Activated CD8-positive, alpha-beta T cell treated with anti-CD3 and anti-CD28 coated beads, Interleukin-2, amount 10 ng/mL, durations not matched to agents 7 days and 5 days (primary cell): ENCODE measurements around the gene CLIC3. TPM values are rescaled to one million over a fixed set of nuclear protein-coding genes. Genes with fewer than 3 reads are reported as not detected.

ENCODE experiments used
- ATAC-seq: fragments of 150-1000 bp; cut with Tn5 transposase; one replicate; pipeline ENCODE4 v1.10.0; 2021; ENCODE audit warnings: moderate library complexity
- CTCF ChIA-PET: fragments of 350-600 bp; sonication (Branson Sonifier 250); formaldehyde crosslinking; loops from one replicate; lab custom pipeline; 2021; ENCODE audit warnings: antibody characterized with exemption; lab: Charles Lee
- POLR2A ChIA-PET: fragments of 350-600 bp; sonication (Branson Sonifier 250); formaldehyde crosslinking; loops from one replicate; lab custom pipeline; 2021; ENCODE audit warnings: antibody characterized with exemption; lab: Charles Lee
- DNase-seq: peaks from one replicate; pipeline ENCODE4 v3.0.0-alpha.2; 2020
- H3K27ac Mint-ChIP-seq: one replicate; pipeline ENCODE4 v1.8.0; 2021; ENCODE audit warnings: mild to moderate bottlenecking, mixed read lengths
- H3K27me3 Mint-ChIP-seq: one replicate; pipeline ENCODE4 v1.8.0; 2021; ENCODE audit warnings: low read depth, mixed read lengths
- H3K36me3 Mint-ChIP-seq: one replicate; pipeline ENCODE4 v1.8.0; 2021; ENCODE audit warnings: low read depth, mixed read lengths
- H3K4me1 Mint-ChIP-seq: one replicate; pipeline ENCODE4 v1.8.0; 2021; ENCODE audit warnings: low read depth, mixed read lengths
- H3K4me3 Mint-ChIP-seq: one replicate; pipeline ENCODE4 v1.8.0; 2021; ENCODE audit warnings: mild to moderate bottlenecking, mixed read lengths
- H3K9me3 Mint-ChIP-seq: one replicate; pipeline ENCODE4 v1.8.0; 2022; ENCODE audit warnings: mixed read lengths; ENCODE audit not compliant: insufficient read depth
- total RNA-seq, 2 experiments: library from RNA; stranded (reverse); gene quantifications; one replicate each; pipeline ENCODE4 v1.2.3, GENCODE V29; 2021

The CLIC3 gene
- total RNA-seq, result 1 to 10 TPM; 3.6 to 4.8 TPM

DNA sequence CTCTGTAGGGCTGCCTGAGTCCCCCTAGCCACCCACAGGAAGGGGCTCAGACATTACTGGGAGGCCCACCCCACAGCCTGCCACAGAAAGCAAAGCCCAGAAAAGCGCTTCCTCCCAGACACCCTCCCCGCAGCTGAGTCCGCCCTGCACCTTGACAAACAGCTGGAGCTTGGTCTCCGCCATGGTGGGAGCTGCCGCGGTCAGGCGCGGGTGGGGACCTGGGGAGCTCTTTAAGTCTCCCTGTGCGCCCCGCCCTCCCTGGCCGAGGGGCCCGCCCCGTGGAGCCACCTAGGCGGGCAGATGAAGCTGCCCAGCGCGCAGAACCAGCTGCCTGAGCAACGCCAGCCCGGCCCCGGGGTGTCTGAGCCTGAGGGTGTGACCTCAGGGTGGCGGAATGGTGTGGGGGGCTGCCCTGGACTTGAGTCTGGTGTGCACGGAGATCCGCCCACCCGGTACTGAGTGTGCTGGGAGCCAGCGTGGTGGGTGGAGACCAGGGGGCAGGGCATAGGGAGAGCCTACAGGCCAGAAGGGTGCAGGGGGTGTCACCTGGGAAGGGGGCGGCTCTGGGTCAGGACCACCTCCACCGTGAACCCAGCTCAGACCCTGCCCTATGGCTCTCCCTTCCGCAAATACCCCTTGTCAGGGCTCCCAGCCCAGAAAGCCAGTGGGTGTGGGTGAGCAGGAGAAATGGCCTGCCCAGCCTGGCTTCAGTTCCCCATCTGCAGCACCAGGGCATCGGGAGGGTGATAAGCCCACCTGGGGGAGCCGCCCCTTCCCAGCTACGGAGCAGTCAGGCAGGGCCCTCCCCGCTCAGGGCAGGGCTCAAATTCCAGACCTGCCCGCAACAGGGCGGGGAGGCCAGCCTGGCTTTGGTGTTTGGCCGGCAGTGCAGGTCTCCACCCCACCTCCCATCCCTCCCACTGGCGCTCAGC, at the start of gene CLIC3:
CLIC3 (minus strand) TSS at position 208 of the 932 bp plus-strand sequence; CDS start at position 183, 25 bp downstream.
- Mint-ChIP-seq H3K4me1 (peaks cover 70% of the 10 kb centered on the region), H3K27me3 (no peaks in the 10 kb centered on the region), H3K9me3 (no peaks in the 10 kb centered on the region), H3K27ac (peak within 1 kb of the TSS; percentile 87), H3K36me3 (peaks cover 10% of the 10 kb centered on the region), H3K4me3 (peak within 1 kb of the TSS; percentile 46)
- DNase-seq, result peak; percentile 78
- ChIA-PET POLR2A (interaction anchor here (0.5 to 1.0 kb wide), 2 partner anchors 87 to 206 kb away, joined by 3 read pairs; no protein-coding TSS in a partner anchor), CTCF (interaction anchor here (0.8 to 5.8 kb wide), 7 partner anchors 31 to 204 kb away, joined by 3 to 43 read pairs (median 6); partner anchors contain the start of genes ABCA2, AJM1 and NPDC1)
- ATAC-seq, result peak; percentile 20

DNA sequence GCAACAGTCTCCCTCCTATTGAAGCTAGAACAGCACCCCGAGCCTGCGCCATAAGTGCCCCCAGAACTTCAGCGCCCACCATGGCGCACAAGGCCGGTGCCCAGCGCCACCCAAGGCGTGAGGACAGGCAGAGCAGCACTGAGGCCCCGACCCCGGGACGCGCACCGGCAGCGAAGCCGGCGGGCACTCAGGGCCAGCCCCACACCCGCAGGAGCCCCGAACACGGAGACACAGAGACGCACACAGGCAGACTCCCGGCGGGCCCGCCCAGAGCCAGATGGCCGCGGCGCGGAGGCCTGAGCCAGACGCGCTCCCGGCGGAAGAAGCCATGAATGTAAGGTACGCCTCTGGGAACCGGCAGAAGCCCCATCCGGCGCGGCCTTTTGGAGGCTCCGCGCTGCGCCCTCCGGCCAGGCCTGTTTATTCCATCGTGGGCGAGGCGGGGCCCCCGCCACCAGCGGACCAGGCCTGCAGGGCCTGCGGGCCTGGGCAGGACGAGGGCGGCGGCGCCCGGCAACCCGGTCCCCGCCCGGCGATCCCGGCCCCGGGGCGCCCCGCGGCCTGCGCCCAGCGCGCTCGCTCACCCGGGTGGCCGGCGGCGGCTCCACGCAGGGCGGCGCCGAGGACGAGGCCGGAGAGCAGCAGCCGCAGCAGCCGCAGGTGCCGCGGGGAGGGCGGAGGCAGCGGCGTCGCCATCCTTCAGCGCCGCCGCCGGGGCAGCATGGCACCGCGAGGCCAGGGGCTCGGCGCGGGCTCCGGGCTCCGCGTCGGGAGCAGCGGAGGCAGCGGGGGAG, 49.1 kb upstream of the CLIC3 start:
- ATAC-seq (peak; percentile 29), DNase-seq (no peak)
- peaks cover 15% of the 10 kb centered on the region for H3K4me1 Mint-ChIP-seq
- peaks cover 26% of the 10 kb centered on the region for H3K27me3 Mint-ChIP-seq
- peak overlapping the region; percentile 71 for H3K4me3 Mint-ChIP-seq
- H3K27ac Mint-ChIP-seq, result no peak overlapping the region
- ChIA-PET POLR2A (interaction anchor here (0.5 to 1.4 kb wide), 3 partner anchors 11 to 148 kb away, joined by 3 to 5 read pairs (median 4); partner anchors contain the start of gene SAPCD2), CTCF (interaction anchor here (0.6 to 4.8 kb wide), 11 partner anchors 10 to 101 kb away, joined by 3 to 78 read pairs (median 4); partner anchors contain the start of genes FBXW5, MAN1B1 and SAPCD2)
- no peaks in the 10 kb centered on the region for H3K36me3 Mint-ChIP-seq
- no peaks in the 10 kb centered on the region for H3K9me3 Mint-ChIP-seq

DNA sequence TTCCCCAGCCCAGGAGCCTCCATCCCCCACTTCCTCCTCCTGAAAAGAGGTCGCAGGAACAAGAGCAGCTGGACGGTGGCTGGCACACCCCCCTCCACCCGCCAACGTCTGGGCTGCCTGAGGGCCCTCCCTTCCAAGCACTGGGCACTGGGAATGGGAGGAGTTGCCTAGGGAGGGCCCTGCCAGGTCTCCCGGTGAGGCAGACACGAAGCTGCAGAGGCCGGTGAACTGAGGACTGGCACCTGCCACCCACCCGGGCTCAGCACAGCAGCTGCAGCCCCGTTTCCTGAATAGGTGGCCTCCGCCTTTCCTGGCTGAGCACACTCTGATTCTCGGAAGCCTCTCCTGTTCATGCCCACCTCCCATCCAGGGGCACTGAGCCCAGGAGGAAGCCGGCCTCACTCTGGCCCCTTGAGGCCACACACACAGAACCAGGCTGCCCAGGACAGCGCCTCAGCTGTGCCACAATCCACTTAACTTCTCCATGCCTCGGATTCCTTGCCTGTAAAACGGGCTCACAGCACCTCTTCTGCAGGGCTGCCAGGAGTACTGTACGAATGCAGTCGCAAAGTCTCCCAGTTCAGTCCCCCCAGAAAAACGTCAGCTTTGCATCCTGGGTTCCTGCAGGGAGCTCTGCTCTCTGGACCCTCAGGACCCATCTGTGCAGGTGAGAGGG, 48.3 kb upstream of the CLIC3 start:
- ChIA-PET POLR2A (interaction anchor here (0.8 to 1.4 kb wide), 2 partner anchors 10 to 26 kb away, joined by 3 to 5 read pairs; partner anchors contain the start of gene SAPCD2), CTCF (interaction anchor here (0.8 to 2.2 kb wide), 6 partner anchors 10 to 27 kb away, joined by 3 to 13 read pairs (median 7); no protein-coding TSS in a partner anchor)
- peak overlapping the region; percentile 71 for H3K4me3 Mint-ChIP-seq
- H3K27me3 Mint-ChIP-seq, result peaks cover 18% of the 10 kb centered on the region
- DNase-seq, result no peak
- peaks cover 15% of the 10 kb centered on the region for H3K4me1 Mint-ChIP-seq
- no peak for ATAC-seq
- H3K9me3 Mint-ChIP-seq, result no peaks in the 10 kb centered on the region
- H3K36me3 Mint-ChIP-seq, result no peaks in the 10 kb centered on the region
- no peak overlapping the region for H3K27ac Mint-ChIP-seq

GRCh38 chr9:137044037-137044436, 47.7 kb upstream of the CLIC3 start:
- ATAC-seq (no peak), DNase-seq (no peak)
- CTCF ChIA-PET, result interaction anchor here (1.5 to 2.2 kb wide), 4 partner anchors 9 to 24 kb away, joined by 4 to 13 read pairs (median 12); no protein-coding TSS in a partner anchor
- Mint-ChIP-seq H3K4me3 (no peak overlapping the region), H3K4me1 (peaks cover 15% of the 10 kb centered on the region), H3K27me3 (peaks cover 14% of the 10 kb centered on the region), H3K36me3 (no peaks in the 10 kb centered on the region), H3K27ac (no peak overlapping the region), H3K9me3 (no peaks in the 10 kb centered on the region)
- POLR2A ChIA-PET, result interaction anchor here (1.4 kb wide), 1 partner anchor 26 kb away, joined by 5 read pairs; the partner anchor contains the start of gene SAPCD2

- Mint-ChIP-seq H3K4me1 (peaks cover 15% of the 10 kb centered on the region), H3K36me3 (no peaks in the 10 kb centered on the region), H3K4me3 (no peak overlapping the region), H3K9me3 (no peaks in the 10 kb centered on the region), H3K27ac (no peak overlapping the region), H3K27me3 (peaks cover 14% of the 10 kb centered on the region)
- ChIA-PET POLR2A (no interaction called here), CTCF (interaction anchor here (0.7 to 2.2 kb wide), 2 partner anchors 13 to 25 kb away, joined by 3 to 10 read pairs; no protein-coding TSS in a partner anchor)
- DNase-seq, result no peak
- no peak for ATAC-seq
Measured at GRCh38 chr9:137042751-137043727, 46.7 kb upstream of the CLIC3 start.

- POLR2A ChIA-PET, result no interaction called here
- peaks cover 15% of the 10 kb centered on the region for H3K4me1 Mint-ChIP-seq
- ATAC-seq, result no peak
- no peaks in the 10 kb centered on the region for H3K36me3 Mint-ChIP-seq
- H3K9me3 Mint-ChIP-seq, result no peaks in the 10 kb centered on the region
- DNase-seq, result no peak
- no peak overlapping the region for H3K4me3 Mint-ChIP-seq
- H3K27me3 Mint-ChIP-seq, result peaks cover 7% of the 10 kb centered on the region
- no peak overlapping the region for H3K27ac Mint-ChIP-seq
- CTCF ChIA-PET, result no interaction called here
Measured at GRCh38 chr9:137041124-137041523, 44.8 kb upstream of the CLIC3 start.

DNA sequence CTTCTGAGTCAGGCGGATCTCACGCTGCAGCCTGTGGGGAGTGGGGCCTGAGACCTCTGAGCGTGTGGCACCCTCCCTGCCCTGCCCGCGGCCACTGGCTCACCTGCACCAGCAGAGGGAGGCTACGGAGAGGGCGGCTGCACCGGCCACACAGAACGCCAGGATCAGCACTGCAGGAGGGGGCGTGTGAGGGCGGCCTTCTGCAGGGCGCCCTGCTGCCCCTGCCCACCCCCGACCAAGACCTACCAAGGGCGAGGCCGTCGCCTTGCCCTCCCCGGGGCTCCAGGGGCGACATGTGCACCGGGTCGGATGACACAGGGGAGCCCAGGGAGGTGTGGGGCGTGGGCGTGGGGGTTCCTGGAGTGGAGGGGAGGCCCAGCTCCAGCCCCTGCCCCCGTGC, 44.2 kb upstream of the CLIC3 start:
- Mint-ChIP-seq H3K4me3 (no peak overlapping the region), H3K4me1 (peaks cover 16% of the 10 kb centered on the region), H3K27ac (no peak overlapping the region), H3K36me3 (no peaks in the 10 kb centered on the region), H3K27me3 (peaks cover 7% of the 10 kb centered on the region), H3K9me3 (no peaks in the 10 kb centered on the region)
- DNase-seq (no peak), ATAC-seq (no peak)
- ChIA-PET CTCF (no interaction called here), POLR2A (no interaction called here)

GRCh38 chr9:137039611-137040366, 43.4 kb upstream of the CLIC3 start:
- Mint-ChIP-seq H3K27ac (no peak overlapping the region), H3K4me1 (peaks cover 19% of the 10 kb centered on the region), H3K27me3 (peaks cover 2% of the 10 kb centered on the region), H3K9me3 (no peaks in the 10 kb centered on the region), H3K36me3 (no peaks in the 10 kb centered on the region), H3K4me3 (no peak overlapping the region)
- CTCF ChIA-PET, result interaction anchor here (0.8 kb wide), 1 partner anchor 31 kb away, joined by 3 read pairs; the partner anchor contains the start of gene SAPCD2
- no peak for ATAC-seq
- no peak for DNase-seq
- POLR2A ChIA-PET, result no interaction called here

DNA sequence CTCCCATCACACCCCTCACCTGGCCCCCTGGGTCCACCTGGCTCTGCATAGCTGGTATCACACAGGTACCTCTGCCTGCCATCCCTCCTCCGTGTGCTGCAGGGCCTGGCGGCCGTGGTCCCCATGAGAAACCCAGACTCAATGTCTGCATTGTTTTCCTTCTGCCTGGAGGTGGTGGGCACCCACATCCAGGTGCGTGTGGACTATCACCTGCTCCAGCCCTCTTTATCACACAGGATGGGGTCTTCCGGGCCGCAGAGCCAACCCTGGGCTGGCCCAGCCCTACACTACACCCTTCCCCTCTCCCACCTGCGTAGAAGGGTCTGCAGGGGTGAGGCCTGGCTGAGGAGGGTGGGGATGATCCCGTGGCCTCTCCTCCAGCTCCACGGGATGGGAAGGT, 42.5 kb upstream of the CLIC3 start:
- H3K27me3 Mint-ChIP-seq, result no peaks in the 10 kb centered on the region
- H3K36me3 Mint-ChIP-seq, result no peaks in the 10 kb centered on the region
- no peaks in the 10 kb centered on the region for H3K9me3 Mint-ChIP-seq
- ChIA-PET POLR2A (no interaction called here), CTCF (interaction anchor here (1.7 kb wide), 1 partner anchor 10 kb away, joined by 7 read pairs; no protein-coding TSS in a partner anchor)
- peaks cover 18% of the 10 kb centered on the region for H3K4me1 Mint-ChIP-seq
- no peak overlapping the region for H3K27ac Mint-ChIP-seq
- DNase-seq, result no peak
- no peak for ATAC-seq
- H3K4me3 Mint-ChIP-seq, result no peak overlapping the region
